ENCODE measurements around the gene PABPN1L. TPM values are rescaled to one million over a fixed set of nuclear protein-coding genes. Genes with fewer than 3 reads are reported as not detected.

PABPN1L gene
- total and polyA plus RNA-seq, 2 donors (not counting 3 experiments of a cell fraction or from before 2014, with no cell fraction given), result not detected

- H2AFZ ChIP-seq (ENCODE audit: low read depth, low read length), result no peak overlapping the region
- peaks cover 4% of the 10 kb centered on the region for H3K4me1 ChIP-seq (ENCODE audit: control insufficient read depth, extremely low read depth, insufficient read depth, low read length)
- TF ChIP-seq POLR2AphosphoS5 (IDR thresholded peaks at IDR 0.05; ENCODE audit: insufficient read depth, low read depth, low read length), result no peak
- no peak for TF ChIP-seq FOS (IDR thresholded peaks at IDR 0.05; ENCODE audit: borderline replicate concordance, insufficient read depth, low read length)
- TF ChIP-seq, protein P1, sequence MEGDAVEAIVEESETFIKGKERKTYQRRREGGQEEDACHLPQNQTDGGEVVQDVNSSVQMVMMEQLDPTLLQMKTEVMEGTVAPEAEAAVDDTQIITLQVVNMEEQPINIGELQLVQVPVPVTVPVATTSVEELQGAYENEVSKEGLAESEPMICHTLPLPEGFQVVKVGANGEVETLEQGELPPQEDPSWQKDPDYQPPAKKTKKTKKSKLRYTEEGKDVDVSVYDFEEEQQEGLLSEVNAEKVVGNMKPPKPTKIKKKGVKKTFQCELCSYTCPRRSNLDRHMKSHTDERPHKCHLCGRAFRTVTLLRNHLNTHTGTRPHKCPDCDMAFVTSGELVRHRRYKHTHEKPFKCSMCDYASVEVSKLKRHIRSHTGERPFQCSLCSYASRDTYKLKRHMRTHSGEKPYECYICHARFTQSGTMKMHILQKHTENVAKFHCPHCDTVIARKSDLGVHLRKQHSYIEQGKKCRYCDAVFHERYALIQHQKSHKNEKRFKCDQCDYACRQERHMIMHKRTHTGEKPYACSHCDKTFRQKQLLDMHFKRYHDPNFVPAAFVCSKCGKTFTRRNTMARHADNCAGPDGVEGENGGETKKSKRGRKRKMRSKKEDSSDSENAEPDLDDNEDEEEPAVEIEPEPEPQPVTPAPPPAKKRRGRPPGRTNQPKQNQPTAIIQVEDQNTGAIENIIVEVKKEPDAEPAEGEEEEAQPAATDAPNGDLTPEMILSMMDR (IDR thresholded peaks at IDR 0.05; ENCODE audit: extremely low read depth in 1 of 2, insufficient read depth in 1 of 2, low read depth in 1 of 2, low read length in 2 of 2), result no peak
- TF ChIP-seq GATA2 (IDR thresholded peaks at IDR 0.05; ENCODE audit: insufficient read depth, insufficient read length, low read depth, low read length), result no peak
- TF ChIP-seq MAX (IDR thresholded peaks at IDR 0.05; ENCODE audit: insufficient read depth, insufficient read length), result no peak
- POLR2A ChIA-PET, result no interaction called here
- H3K4me2 ChIP-seq (ENCODE audit: insufficient read depth, low read length), result peak overlapping the region; percentile 27
- H3K4me3 ChIP-seq (replicated peaks in 1 of 3; ENCODE audit: insufficient read depth in 1 of 3, low read depth in 1 of 3, low read length in 3 of 3), result peak overlapping the region in 1 of 3 experiments; percentile 48
- no TSS peak for BruUV-seq (replicated peaks)
- peaks cover 0 to 12% of the 10 kb centered on the region in 2 experiments for H3K36me3 ChIP-seq (ENCODE audit: control insufficient read depth in 2 of 2, extremely low read depth in 1 of 2, insufficient read depth in 2 of 2, low read length in 2 of 2)
- DNase-seq (ENCODE audit: low read depth, low spot score), result no peak
- intact Hi-C loops (cut with micrococcal nuclease) (loop anchor here (2.0 kb wide), 1 partner anchor 73 kb away; no protein-coding TSS in a partner anchor), dilution Hi-C loops (cut with MboI; ENCODE audit: extremely low pct_ligation_motif_present, low sequenced_read_pairs) (no loop called here)
- H3K9ac ChIP-seq (replicated peaks; ENCODE audit: extremely low read depth, insufficient read depth, low read length), result no peak overlapping the region
- no peaks in the 10 kb centered on the region for H3K27me3 ChIP-seq (ENCODE audit: control insufficient read depth in 2 of 2, insufficient read depth in 2 of 2, low read length in 2 of 2)
- H3K79me2 ChIP-seq (ENCODE audit: control insufficient read depth, insufficient read depth, low read length), result peaks cover 4% of the 10 kb centered on the region
- H3K9me3 ChIP-seq (replicated peaks; ENCODE audit: control insufficient read depth, insufficient read depth, low read length), result no peaks in the 10 kb centered on the region
- no peaks in the 10 kb centered on the region for H4K20me1 ChIP-seq (replicated peaks; ENCODE audit: control insufficient read depth, extremely low read depth, insufficient read depth, low read length)
- CTCF ChIA-PET, result no interaction called here
- FAIRE-seq, result no peak
- H3K9me1 ChIP-seq (replicated peaks; ENCODE audit: control insufficient read depth, extremely low read depth, insufficient read depth, low read length), result no peaks in the 10 kb centered on the region
- H3K27ac ChIP-seq (ENCODE audit: insufficient read depth, low read depth, low read length), result no peak overlapping the region
These were observed 10.7 kb downstream of the PABPN1L start for GRCh38 chr16:88855736-88856121.

DNA sequence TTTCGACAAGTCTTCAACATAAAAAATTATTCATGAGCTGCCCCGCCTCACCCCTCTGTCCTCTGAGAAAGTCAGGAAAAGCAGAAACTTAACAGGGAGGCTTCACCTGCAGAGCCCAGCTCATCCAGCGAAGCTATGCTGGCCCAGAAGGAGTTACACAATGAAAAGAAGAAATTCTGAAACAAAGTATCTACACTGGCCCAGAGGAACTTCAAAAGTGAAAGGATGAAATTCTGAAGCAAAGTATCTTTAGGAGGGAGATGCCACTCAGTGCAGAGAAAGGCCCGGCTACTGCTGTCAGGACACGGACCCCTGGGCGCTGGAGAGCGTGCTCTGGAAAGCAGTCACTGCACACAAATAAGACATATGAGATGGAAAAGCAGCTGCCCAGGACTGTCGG, 11.3 kb downstream of the PABPN1L start:
- FAIRE-seq (no peak), DNase-seq (ENCODE audit: low read depth, low spot score) (no peak)
- Histone ChIP-seq H3K9ac (replicated peaks; ENCODE audit: extremely low read depth, insufficient read depth, low read length) (no peak overlapping the region), H3K4me1 (ENCODE audit: control insufficient read depth, extremely low read depth, insufficient read depth, low read length) (peaks cover 4% of the 10 kb centered on the region), H4K20me1 (replicated peaks; ENCODE audit: control insufficient read depth, extremely low read depth, insufficient read depth, low read length) (no peaks in the 10 kb centered on the region), H3K79me2 (ENCODE audit: control insufficient read depth, insufficient read depth, low read length) (peaks cover 4% of the 10 kb centered on the region), H3K27ac (ENCODE audit: insufficient read depth, low read depth, low read length) (no peak overlapping the region), H3K27me3 (ENCODE audit: control insufficient read depth in 2 of 2, insufficient read depth in 2 of 2, low read length in 2 of 2) (no peaks in the 10 kb centered on the region), H3K4me2 (ENCODE audit: insufficient read depth, low read length) (no peak overlapping the region), H3K9me3 (replicated peaks; ENCODE audit: control insufficient read depth, insufficient read depth, low read length) (no peaks in the 10 kb centered on the region), H3K9me1 (replicated peaks; ENCODE audit: control insufficient read depth, extremely low read depth, insufficient read depth, low read length) (no peaks in the 10 kb centered on the region), H2AFZ (ENCODE audit: low read depth, low read length) (no peak overlapping the region), H3K36me3 (ENCODE audit: control insufficient read depth in 2 of 2, extremely low read depth in 1 of 2, insufficient read depth in 2 of 2, low read length in 2 of 2) (peaks cover 0 to 6% of the 10 kb centered on the region in 2 experiments), H3K4me3 (replicated peaks in 1 of 3; ENCODE audit: insufficient read depth in 1 of 3, low read depth in 1 of 3, low read length in 3 of 3) (no peak overlapping the region)
- TSS peak; percentile 30 for BruUV-seq (replicated peaks)
- CTCF ChIA-PET, result no interaction called here
- POLR2A ChIA-PET, result no interaction called here
- TF ChIP-seq MAX (IDR thresholded peaks at IDR 0.05; ENCODE audit: insufficient read depth, insufficient read length) (no peak), POLR2AphosphoS5 (IDR thresholded peaks at IDR 0.05; ENCODE audit: insufficient read depth, low read depth, low read length) (no peak), JUN (IDR thresholded peaks at IDR 0.05; ENCODE audit: borderline replicate concordance, insufficient read depth, insufficient read length, low read depth) (no peak), GATA2 (IDR thresholded peaks at IDR 0.05; ENCODE audit: insufficient read depth, insufficient read length, low read depth, low read length) (no peak), FOS (IDR thresholded peaks at IDR 0.05; ENCODE audit: borderline replicate concordance, insufficient read depth, low read length) (no peak), EZH2 (IDR thresholded peaks at IDR 0.05; ENCODE audit: borderline replicate concordance, low read depth, low read length, severe bottlenecking) (no peak), MYC (IDR thresholded peaks at IDR 0.05; ENCODE audit: low read depth, low read length) (no peak), POLR2A (IDR thresholded peaks at IDR 0.05; ENCODE audit: low read depth, low read length) (no peak)
- TF ChIP-seq, protein P1 (IDR thresholded peaks at IDR 0.05; ENCODE audit: extremely low read depth in 1 of 2, insufficient read depth in 1 of 2, low read depth in 1 of 2, low read length in 2 of 2), result no peak
- dilution Hi-C loops (cut with MboI; ENCODE audit: extremely low pct_ligation_motif_present, low sequenced_read_pairs) (no loop called here), intact Hi-C loops (cut with micrococcal nuclease) (no loop called here)

Measured in endothelial cell of umbilical vein (primary cell).